Loucy (cell line): ENCODE measurements around the gene CDH4.

ENCODE experiments used
- EZH2phosphoT487 ChIP-seq: fragments of 200-600 bp; IDR thresholded peaks from 2 replicates; pipeline ENCODE4 v1.6.1; 2018; ENCODE audit warnings: antibody characterized with exemption, mild to moderate bottlenecking, moderate library complexity, borderline replicate concordance
- TF ChIP-seq, protein P1 (sequence below): fragments of 200-600 bp; sonication (generic); conservative IDR thresholded peaks from 2 replicates; pipeline ENCODE4 v1.5.1; 2014; ENCODE audit warnings: mild to moderate bottlenecking, antibody characterized with exemption, low read length

DNA sequence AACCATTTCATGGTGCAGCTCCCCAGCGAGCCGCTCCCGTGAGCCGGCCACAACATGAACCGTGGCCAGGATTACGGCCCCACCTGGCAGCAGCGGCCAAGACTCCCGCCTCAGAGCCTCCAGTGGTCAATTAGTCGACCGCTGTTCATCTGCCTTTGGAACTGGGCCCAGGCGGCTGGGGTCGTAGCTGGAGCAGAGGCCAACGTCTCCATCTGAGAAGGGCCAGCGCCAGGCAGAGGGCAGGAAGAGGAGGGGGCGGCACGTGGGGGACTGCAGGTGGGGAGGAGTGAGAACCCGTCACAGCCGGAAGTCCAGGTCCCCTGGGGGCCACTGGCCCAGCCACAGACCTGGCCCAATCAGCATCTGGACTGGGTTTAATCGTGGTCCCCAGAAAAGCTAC, 629.4 kb downstream of the CDH4 start:
- TF ChIP-seq, protein P1, sequence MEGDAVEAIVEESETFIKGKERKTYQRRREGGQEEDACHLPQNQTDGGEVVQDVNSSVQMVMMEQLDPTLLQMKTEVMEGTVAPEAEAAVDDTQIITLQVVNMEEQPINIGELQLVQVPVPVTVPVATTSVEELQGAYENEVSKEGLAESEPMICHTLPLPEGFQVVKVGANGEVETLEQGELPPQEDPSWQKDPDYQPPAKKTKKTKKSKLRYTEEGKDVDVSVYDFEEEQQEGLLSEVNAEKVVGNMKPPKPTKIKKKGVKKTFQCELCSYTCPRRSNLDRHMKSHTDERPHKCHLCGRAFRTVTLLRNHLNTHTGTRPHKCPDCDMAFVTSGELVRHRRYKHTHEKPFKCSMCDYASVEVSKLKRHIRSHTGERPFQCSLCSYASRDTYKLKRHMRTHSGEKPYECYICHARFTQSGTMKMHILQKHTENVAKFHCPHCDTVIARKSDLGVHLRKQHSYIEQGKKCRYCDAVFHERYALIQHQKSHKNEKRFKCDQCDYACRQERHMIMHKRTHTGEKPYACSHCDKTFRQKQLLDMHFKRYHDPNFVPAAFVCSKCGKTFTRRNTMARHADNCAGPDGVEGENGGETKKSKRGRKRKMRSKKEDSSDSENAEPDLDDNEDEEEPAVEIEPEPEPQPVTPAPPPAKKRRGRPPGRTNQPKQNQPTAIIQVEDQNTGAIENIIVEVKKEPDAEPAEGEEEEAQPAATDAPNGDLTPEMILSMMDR, result no peak
- TF ChIP-seq EZH2phosphoT487, result no peak
